Activated naive CD4-positive, alpha-beta T cell treated with anti-CD3 and anti-CD28 coated beads for 36 hours (primary cell): ENCODE results near the gene TBP. TPM values are rescaled to one million over a fixed set of nuclear protein-coding genes. Genes with fewer than 3 reads are reported as not detected.

Experiments
- total RNA-seq, 2 experiments: library from RNA; stranded (reverse); gene quantifications; one replicate each; pipeline ENCODE4 v1.2.3, GENCODE V29; 2021

The TBP gene
- total RNA-seq, 2 experiments from 2014 or later = 19.4 to 22.3 TPM

Other genes with a start within 250 kb of the TBP start
- gene FAM120B, start 247.6 kb upstream of the TBP start, total RNA-seq = 10 to 100 TPM; 15.5 to 16.1 TPM
- 100 to 1,000 TPM; 236 to 252 TPM for gene PSMB1, start 1.1 kb upstream of the TBP start, total RNA-seq
- 100 to 1,000 TPM; 106 to 109 TPM for gene PDCD2, start 30.3 kb downstream of the TBP start, total RNA-seq